Neuronal stem cell (in vitro differentiated cells): Measurements from ENCODE around the gene CLCN2.

Source experiments
- DNase-seq: peaks from one replicate; pipeline ENCODE4 v3.0.0-alpha.2; 2013; ENCODE audit warnings: low spot score
- H2AFZ ChIP-seq: one replicate; pipeline ENCODE4 v1.6.1; 2013; ENCODE audit warnings: mild to moderate bottlenecking, low read length, inconsistent platforms
- H2AK5ac ChIP-seq: 2 replicates; pipeline ENCODE4 v1.6.1; 2013; ENCODE audit warnings: low read depth, mild to moderate bottlenecking, inconsistent platforms, low read length, moderate library complexity, mixed read lengths
- H2BK120ac ChIP-seq: 2 replicates; pipeline ENCODE4 v1.6.1; 2013; ENCODE audit warnings: low read depth, mild to moderate bottlenecking, inconsistent platforms, low read length, moderate library complexity, mixed read lengths
- H2BK12ac ChIP-seq: one replicate; pipeline ENCODE4 v1.6.1; 2013; ENCODE audit warnings: low read length, inconsistent platforms
- H2BK15ac ChIP-seq: 2 replicates; pipeline ENCODE4 v1.6.1; 2013; ENCODE audit warnings: mild to moderate bottlenecking, low read length, inconsistent platforms, mixed read lengths
- H2BK5ac ChIP-seq: one replicate; pipeline ENCODE4 v1.6.1; 2013; ENCODE audit warnings: inconsistent platforms, mild to moderate bottlenecking, low read length, moderate library complexity
- H3K14ac ChIP-seq: one replicate; pipeline ENCODE4 v1.6.1; 2013; ENCODE audit warnings: low read length, inconsistent platforms
- H3K18ac ChIP-seq: 2 replicates; pipeline ENCODE4 v1.6.1; 2013; ENCODE audit warnings: low read length, inconsistent platforms
- H3K23ac ChIP-seq: 2 replicates; pipeline ENCODE4 v1.6.1; 2013; ENCODE audit warnings: low read depth, mild to moderate bottlenecking, mixed read lengths, low read length, inconsistent platforms; ENCODE audit not compliant: poor library complexity
- H3K27ac ChIP-seq: replicated peaks from 3 replicates; pipeline ENCODE4 v1.5.1; 2013; ENCODE audit warnings: low read length, inconsistent platforms
- H3K27me3 ChIP-seq, 3 experiments: 2 replicates each; pipeline ENCODE4 v1.6.1; 2013; ENCODE audit warnings: low read length in 3 of 3, mild to moderate bottlenecking in 2 of 3, inconsistent platforms in 1 of 3, low read depth in 1 of 3, mixed read lengths in 1 of 3, moderate library complexity in 1 of 3; ENCODE audit not compliant: control insufficient read depth in 3 of 3, insufficient read depth in 3 of 3
- H3K36me3 ChIP-seq, 2 donors: replicated peaks in 1 of 2; 2 replicates each; pipeline ENCODE4 v1.6.1; 2013; ENCODE audit warnings: low read length in 2 of 2; ENCODE audit not compliant: control insufficient read depth in 2 of 2, insufficient read depth in 2 of 2
- H3K4ac ChIP-seq: 2 replicates; pipeline ENCODE4 v1.6.1; 2013; ENCODE audit warnings: inconsistent platforms, mild to moderate bottlenecking, low read length, moderate library complexity
- H3K4me1 ChIP-seq, 2 donors: 1 replicate in 1 of 2; 2 replicates in 1 of 2; pipeline ENCODE4 v1.6.1; 2013; ENCODE audit warnings: low read length in 2 of 2, low read depth in 1 of 2; ENCODE audit not compliant: control insufficient read depth in 2 of 2, insufficient read depth in 1 of 2
- H3K4me2 ChIP-seq: one replicate; pipeline ENCODE4 v1.6.1; 2013; ENCODE audit warnings: mild to moderate bottlenecking, low read length, inconsistent platforms; ENCODE audit not compliant: insufficient read depth, poor library complexity, severe bottlenecking
- H3K4me3 ChIP-seq, 2 donors: 2 replicates each; pipeline ENCODE4 v1.5.1; 2013; ENCODE audit warnings: low read length in 2 of 2, mild to moderate bottlenecking in 2 of 2, inconsistent platforms in 1 of 2, moderate library complexity in 1 of 2
- H3K79me1 ChIP-seq: one replicate; pipeline ENCODE4 v1.6.1; 2013; ENCODE audit warnings: low read depth, mild to moderate bottlenecking, inconsistent platforms, low read length, moderate library complexity
- H3K9ac ChIP-seq: one replicate; pipeline ENCODE4 v1.6.1; 2013; ENCODE audit warnings: mild to moderate bottlenecking, low read depth, low read length, inconsistent platforms; ENCODE audit not compliant: poor library complexity
- H3K9me3 ChIP-seq, 2 donors: replicated peaks in 1 of 2; 2 replicates each; pipeline versions ENCODE3 to v1.6.1; 2013; ENCODE audit warnings: low read length in 2 of 2, mild to moderate bottlenecking in 2 of 2, inconsistent platforms in 1 of 2, low read depth in 1 of 2, mixed read lengths in 1 of 2, moderate library complexity in 1 of 2; ENCODE audit not compliant: control insufficient read depth in 2 of 2, insufficient read depth in 1 of 2
- H4K8ac ChIP-seq: one replicate; pipeline ENCODE4 v1.6.1; 2013; ENCODE audit warnings: low read depth, mild to moderate bottlenecking, inconsistent platforms, low read length, moderate library complexity
- H4K91ac ChIP-seq: one replicate; pipeline ENCODE4 v1.6.1; 2013; ENCODE audit warnings: low read length, low read depth, mild to moderate bottlenecking, inconsistent platforms; ENCODE audit not compliant: poor library complexity
- WGBS, 2 donors: extraction: QIAGEN DNeasy Blood & Tissue Kit; methylation state at CpG; one replicate each; pipeline ENCODE4 v1.1.7; 2013; ENCODE audit warnings: missing lambda C conversion rate in 2 of 2, mixed read lengths in 1 of 2; ENCODE audit not compliant: insufficient read length in 2 of 2, insufficient replicate concordance in 1 of 2; ENCODE audit errors: extremely low coverage in 2 of 2; 5-methylcytosine and 5-hydroxymethylcytosine counted together

CLCN2 gene

GRCh38 chr3:184307915-184308314 is 53.5 kb downstream of the CLCN2 start:
- Histone ChIP-seq H3K23ac (no peak overlapping the region), H3K18ac (no peak overlapping the region)

GRCh38 chr3:184306341-184306972 is 54.9 kb downstream of the CLCN2 start:
- Histone ChIP-seq H3K9ac (no peak overlapping the region), H2AK5ac (no peak overlapping the region), H3K36me3 (peaks cover 60 to 82% of the 10 kb centered on the region in 2 donors), H3K79me1 (no peaks in the 10 kb centered on the region), H2AFZ (no peak overlapping the region), H2BK12ac (no peak overlapping the region), H3K4me1 (no peaks in the 10 kb centered on the region), H3K9me3 (no peaks in the 10 kb centered on the region), H3K4me2 (no peak overlapping the region), H2BK15ac (no peak overlapping the region), H3K14ac (no peak overlapping the region), H3K23ac (no peak overlapping the region), H3K27me3 (no peaks in the 10 kb centered on the region), H3K18ac (no peak overlapping the region), H4K8ac (no peak overlapping the region), H3K27ac (no peak overlapping the region), H2BK5ac (no peak overlapping the region), H4K91ac (no peak overlapping the region), H3K4ac (no peak overlapping the region), H3K4me3 (no peak overlapping the region), H2BK120ac (no peak overlapping the region)
- no CpG with 5 or more reads among the region's 4 CpGs for WGBS, 2 donors
- DNase-seq, result no peak

More at GRCh38 chr3:184307915-184308314, 53.5 kb downstream of the CLCN2 start:
- no CpG with 5 or more reads among the region's 9 CpGs for WGBS, 2 donors
- no peak overlapping the region for H3K4me3 ChIP-seq
- no peak overlapping the region for H3K4me2 ChIP-seq
- no peak overlapping the region for H2BK120ac ChIP-seq
- no peak overlapping the region for H2BK5ac ChIP-seq
- no peak overlapping the region for H3K14ac ChIP-seq
- no peak overlapping the region for H2AK5ac ChIP-seq
- H2BK15ac ChIP-seq, result no peak overlapping the region
- no peak overlapping the region for H2BK12ac ChIP-seq
- no peaks in the 10 kb centered on the region for H3K4me1 ChIP-seq
- no peak overlapping the region for H4K8ac ChIP-seq
- H4K91ac ChIP-seq, result no peak overlapping the region
- H3K79me1 ChIP-seq, result no peaks in the 10 kb centered on the region
- H3K27me3 ChIP-seq, result no peaks in the 10 kb centered on the region
- DNase-seq, result no peak
- no peak overlapping the region for H2AFZ ChIP-seq
- H3K4ac ChIP-seq, result no peak overlapping the region
- peaks cover 47 to 67% of the 10 kb centered on the region in 2 donors for H3K36me3 ChIP-seq
- H3K9ac ChIP-seq, result no peak overlapping the region
- no peaks in the 10 kb centered on the region for H3K9me3 ChIP-seq
- no peak overlapping the region for H3K27ac ChIP-seq

GRCh38 chr3:184305577-184305976 is 55.8 kb downstream of the CLCN2 start:
- H2AK5ac ChIP-seq, result no peak overlapping the region
- no peaks in the 10 kb centered on the region for H3K79me1 ChIP-seq
- no peaks in the 10 kb centered on the region for H3K27me3 ChIP-seq
- no peaks in the 10 kb centered on the region for H3K9me3 ChIP-seq
- H3K4me2 ChIP-seq, result no peak overlapping the region
- no peak overlapping the region for H3K27ac ChIP-seq
- H3K4ac ChIP-seq, result no peak overlapping the region
- H2BK5ac ChIP-seq, result no peak overlapping the region
- no peak overlapping the region for H2BK120ac ChIP-seq
- no peak overlapping the region for H3K14ac ChIP-seq
- H4K91ac ChIP-seq, result no peak overlapping the region
- H3K36me3 ChIP-seq, result peaks cover 64 to 91% of the 10 kb centered on the region in 2 donors
- DNase-seq, result no peak
- H3K9ac ChIP-seq, result no peak overlapping the region
- H4K8ac ChIP-seq, result no peak overlapping the region
- H3K4me3 ChIP-seq, result no peak overlapping the region
- no peaks in the 10 kb centered on the region for H3K4me1 ChIP-seq
- WGBS, 2 donors, result no CpG with 5 or more reads among the region's 1 CpG
- no peak overlapping the region for H3K23ac ChIP-seq
- no peak overlapping the region for H2BK12ac ChIP-seq
- H2AFZ ChIP-seq, result no peak overlapping the region
- no peak overlapping the region for H3K18ac ChIP-seq
- H2BK15ac ChIP-seq, result no peak overlapping the region

- no peak overlapping the region for H3K4me2 ChIP-seq
- H2BK120ac ChIP-seq, result no peak overlapping the region
- peaks cover 0 to 3% (median 0%) of the 10 kb centered on the region in 3 experiments for H3K27me3 ChIP-seq
- H3K4me1 ChIP-seq, result peaks cover 3 to 6% of the 10 kb centered on the region in 2 donors
- H2AK5ac ChIP-seq, result no peak overlapping the region
- H3K4ac ChIP-seq, result no peak overlapping the region
- no peak overlapping the region for H3K18ac ChIP-seq
- H3K14ac ChIP-seq, result no peak overlapping the region
- H2BK15ac ChIP-seq, result no peak overlapping the region
- no CpG with 5 or more reads among the region's 3 CpGs for WGBS, 2 donors
- no peak overlapping the region for H2BK12ac ChIP-seq
- no peak overlapping the region for H3K9ac ChIP-seq
- DNase-seq, result no peak
- H4K8ac ChIP-seq, result no peak overlapping the region
- no peak overlapping the region for H4K91ac ChIP-seq
- peak overlapping the region in 1 of 2 donors; percentile 86 for H3K4me3 ChIP-seq
- no peak overlapping the region for H3K23ac ChIP-seq
- peaks cover 36 to 54% of the 10 kb centered on the region in 2 donors for H3K36me3 ChIP-seq
- H3K27ac ChIP-seq, result no peak overlapping the region
- H3K9me3 ChIP-seq, result no peaks in the 10 kb centered on the region
- H2BK5ac ChIP-seq, result no peak overlapping the region
- peaks cover 6% of the 10 kb centered on the region for H3K79me1 ChIP-seq
- H2AFZ ChIP-seq, result no peak overlapping the region
Observed at GRCh38 chr3:184300378-184300720, 61.1 kb downstream of the CLCN2 start.
